NCI-H510A treated with DMSO at 0.1 percent for 48 hours (cell line): ENCODE results near the gene SLC52A1.
"Not testable (repeated sequence)": the region's sequence is repeated elsewhere in the genome, so short reads cannot be mapped to it uniquely, and the experiment has no call there.

ENCODE experiments used
- DNase-seq: peaks from one replicate; lab custom pipeline; 2025; lab: John Stamatoyannopoulos, UW

SLC52A1 gene

DNA sequence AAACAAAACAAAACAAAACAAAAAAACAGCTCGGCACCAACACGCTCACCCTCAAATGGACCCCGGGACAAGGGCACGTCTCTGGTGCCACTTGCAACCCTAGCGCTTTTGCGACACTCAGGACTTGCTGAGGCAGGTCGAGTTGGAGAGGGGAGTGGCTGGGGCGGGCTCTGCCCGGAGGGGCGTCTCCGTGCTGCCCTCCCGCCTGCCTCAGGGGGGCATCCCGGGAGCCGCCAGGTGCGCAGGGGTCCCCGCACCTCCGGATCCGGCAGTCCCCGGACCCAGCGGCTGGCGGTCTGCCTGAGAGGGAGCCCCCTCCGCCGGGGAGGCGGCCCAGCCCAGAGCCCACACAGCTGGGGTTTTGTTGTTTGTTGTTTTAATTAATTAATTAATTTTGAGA is at the start of gene SLC52A1:
Gene SLC52A1 (minus strand): TSS at position 112 of the 400 bp plus-strand sequence. CDS start 820 bp downstream, outside the sequence.
- no peak for DNase-seq

GRCh38 chr17:5080591-5080990 is 45.4 kb upstream of the SLC52A1 start:
- DNase-seq: no peak

DNA sequence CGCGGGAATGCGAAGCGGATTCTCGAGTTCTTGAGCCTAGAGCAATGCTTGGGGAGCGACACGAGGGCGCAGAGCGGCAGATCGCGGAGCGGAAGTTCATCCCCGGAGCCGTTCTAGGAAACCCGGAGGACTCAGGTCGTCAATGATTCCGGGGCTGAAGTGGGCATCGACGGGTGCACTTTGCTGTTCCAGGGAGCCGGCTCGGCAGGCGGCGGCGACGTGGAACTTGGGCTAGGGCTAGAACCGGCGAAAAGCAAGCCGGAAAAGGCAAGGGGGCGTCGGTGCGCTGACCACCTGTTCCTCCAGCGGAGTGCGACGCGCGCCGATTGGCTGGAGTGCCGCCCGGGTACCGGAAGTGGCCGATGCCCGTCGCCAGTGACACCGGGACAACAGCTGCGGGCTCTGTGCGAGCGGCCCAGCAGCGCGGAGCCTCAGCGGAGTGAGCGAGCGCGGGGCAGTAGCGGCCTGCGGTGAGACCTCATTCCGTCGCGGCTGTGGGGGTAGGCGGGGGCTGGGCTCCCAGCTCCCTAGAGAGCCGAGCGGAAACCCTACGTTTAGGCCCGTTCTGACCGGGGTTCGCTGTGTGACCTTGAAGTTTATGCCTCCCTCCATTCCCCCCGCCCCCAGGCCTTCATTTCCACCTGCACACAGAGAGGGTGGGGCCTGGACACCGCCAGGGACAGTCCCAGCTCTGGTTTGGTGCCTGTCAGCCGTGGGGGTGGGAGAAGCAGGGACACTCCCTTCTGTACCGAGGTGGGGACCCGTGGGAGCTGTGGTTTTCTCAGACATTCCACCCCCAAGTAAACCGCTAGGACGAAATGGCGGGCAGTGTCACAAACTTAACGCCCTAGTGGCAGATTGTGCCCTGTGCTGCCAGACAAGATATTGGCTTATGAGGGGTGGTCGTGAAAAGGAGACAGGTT is 43.1 kb upstream of the SLC52A1 start, which contains the start of gene ZFP3:
Gene ZFP3 (plus strand): TSS at position 362 of the 923 bp plus-strand sequence. CDS start 13,038 bp downstream, outside the sequence.
- DNase-seq: peak; percentile 89

- no peak for DNase-seq
Measured at GRCh38 chr17:5077781-5078105, 42.5 kb upstream of the SLC52A1 start.

- not testable (repeated sequence) for DNase-seq
Measured at GRCh38 chr17:5077275-5077674, 42.0 kb upstream of the SLC52A1 start.

DNA sequence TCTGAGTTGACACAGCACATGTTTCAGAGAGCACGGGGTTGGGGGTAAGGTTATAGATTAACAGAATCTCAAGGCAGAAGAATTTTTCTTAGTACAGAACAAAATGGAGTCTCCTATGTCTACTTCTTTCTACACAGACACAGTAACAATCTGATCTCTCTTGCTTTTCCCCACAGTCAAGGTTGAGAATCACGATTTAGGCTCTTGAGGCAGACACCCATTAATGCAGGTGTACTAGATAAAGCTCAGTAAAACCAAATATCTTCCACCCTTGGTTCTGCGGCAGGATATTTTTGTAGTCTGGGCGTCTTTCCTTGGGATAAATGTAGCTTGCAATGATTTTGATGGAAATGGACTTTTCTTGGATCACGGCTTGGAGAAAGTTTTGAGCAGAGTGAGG is 40.2 kb upstream of the SLC52A1 start:
- not testable (repeated sequence) for DNase-seq

- no peak for DNase-seq
Measured at GRCh38 chr17:5069724-5070123, 34.5 kb upstream of the SLC52A1 start.

GRCh38 chr17:5068236-5068635 is 33.0 kb upstream of the SLC52A1 start:
- DNase-seq: no peak

DNA sequence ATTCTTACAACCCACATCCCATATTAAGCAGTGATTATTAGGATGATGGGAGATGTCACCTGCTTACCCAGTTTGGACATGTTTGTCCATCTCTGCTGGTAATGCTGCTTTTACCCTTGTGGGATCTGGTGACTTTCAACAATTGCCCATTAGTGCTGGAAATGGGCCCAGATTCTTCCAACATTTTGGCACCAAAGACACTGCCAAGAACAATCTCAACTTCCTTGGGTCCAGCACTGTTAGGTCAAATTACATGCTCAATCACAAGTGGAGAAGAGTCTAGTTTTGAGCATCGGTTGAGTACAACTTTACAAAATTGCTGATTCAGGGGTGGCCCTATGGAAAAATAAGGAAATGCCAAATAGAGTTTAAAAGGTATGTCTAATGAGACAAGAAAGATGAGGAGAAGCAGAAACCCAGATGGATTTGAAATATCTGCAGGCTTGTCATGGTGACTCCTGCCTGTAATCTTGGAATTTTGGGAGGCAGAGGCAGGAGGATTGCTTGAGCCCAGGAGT is 30.1 kb upstream of the SLC52A1 start:
- DNase-seq: no peak

DNA sequence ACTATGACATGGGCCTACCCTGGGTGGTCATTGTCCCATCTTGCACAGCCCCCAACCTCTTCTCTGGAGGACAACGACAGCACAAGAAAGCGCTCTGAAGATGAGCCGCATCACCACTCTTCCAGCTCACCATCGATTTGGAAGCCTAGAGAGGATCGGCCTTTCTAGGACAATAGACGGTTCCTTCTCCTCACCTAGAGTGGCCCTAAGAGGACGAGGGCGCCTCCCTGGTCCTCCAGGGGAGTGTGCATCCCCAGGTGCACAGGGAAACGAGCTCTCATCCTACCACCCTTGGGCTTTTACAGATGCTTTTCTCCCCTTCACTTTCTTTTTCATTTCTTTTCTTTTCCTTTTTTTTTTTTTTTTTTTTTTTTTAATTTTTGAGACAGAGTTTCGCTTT is 20.3 kb upstream of the SLC52A1 start:
- DNase-seq: no peak

DNA sequence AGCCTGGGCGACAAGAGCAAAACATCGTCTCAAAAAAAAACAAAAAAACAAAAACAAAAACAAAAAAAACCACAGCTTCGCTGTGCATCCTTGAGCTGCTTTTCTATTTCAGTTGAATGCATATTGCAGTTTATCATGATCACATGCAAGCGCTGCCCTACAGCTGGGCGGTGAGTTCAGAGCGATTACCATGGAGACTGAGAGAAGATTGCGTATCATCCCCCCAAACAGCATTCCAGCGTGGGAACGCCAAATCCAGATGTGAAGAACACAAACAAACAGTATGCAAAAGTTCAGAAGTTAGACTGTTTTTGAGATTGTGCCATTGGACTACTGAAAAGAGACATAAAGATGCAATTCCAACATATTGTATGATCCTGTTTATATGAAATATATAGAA is 15.1 kb upstream of the SLC52A1 start:
- no peak for DNase-seq

DNA sequence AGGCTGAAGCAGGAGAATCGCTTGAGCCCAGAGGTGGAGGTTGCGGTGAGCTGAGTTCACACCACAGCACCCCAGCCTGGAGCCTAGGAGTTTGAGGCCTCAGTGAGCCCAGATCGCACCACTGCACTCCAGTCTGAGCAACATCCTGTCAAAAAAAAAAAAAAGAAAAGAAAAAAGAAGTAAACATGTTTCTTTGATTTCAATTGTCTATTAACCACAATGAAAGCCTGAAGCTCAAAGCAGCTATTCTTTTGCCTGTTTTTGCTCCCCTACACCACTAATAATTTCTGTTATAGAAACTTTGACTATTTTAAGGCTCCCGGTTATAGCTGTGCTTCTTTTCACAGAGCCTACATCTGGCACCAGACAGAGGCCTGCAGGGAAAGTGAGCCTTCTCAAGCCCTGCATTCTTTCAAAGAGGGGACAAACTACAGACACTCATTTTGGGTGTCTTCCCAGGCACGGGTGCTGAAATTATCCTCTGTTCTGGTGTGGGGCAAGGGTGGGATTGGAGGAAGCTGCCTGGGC is 14.2 kb upstream of the SLC52A1 start:
- DNase-seq: no peak

DNA sequence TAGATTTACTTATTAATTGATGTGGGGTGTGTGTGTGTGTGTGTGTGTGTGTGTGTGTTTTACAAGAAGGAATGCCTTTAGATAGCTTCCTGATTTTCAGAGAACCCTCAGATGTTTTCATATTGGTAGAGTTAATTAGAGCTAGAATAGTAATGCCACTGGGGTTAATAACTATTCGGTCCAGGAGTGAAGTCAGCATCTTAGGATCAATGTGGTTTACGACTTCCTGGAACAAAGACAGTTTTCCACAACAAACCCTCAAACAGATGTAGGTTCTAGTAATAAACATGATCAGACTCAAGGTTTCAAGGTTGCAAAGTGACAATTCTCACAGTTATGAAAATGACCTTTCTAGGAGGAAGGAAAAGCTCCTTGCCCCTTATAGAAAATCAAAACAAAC is 12.2 kb upstream of the SLC52A1 start:
- no peak for DNase-seq

DNA sequence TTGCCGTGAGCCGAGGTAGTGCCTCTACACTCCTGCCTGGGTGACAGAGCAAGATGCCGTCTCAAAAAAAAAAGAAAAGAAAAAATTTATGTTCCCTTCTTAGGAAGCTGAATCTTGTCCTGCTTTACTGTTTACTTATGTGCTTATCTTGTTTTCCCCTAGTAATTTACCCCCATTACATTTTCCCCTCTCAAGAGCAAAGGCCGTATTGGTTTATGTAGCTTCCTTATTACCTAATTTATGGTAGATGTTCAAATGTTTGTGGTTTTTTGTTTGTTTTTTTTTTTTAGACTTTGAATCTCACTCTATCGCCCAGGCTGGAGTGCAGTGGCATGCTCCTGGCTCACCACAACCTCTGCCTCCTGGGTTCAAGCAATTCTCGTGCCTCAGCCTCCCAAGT is 10.3 kb upstream of the SLC52A1 start:
- DNase-seq: no peak

- no peak for DNase-seq
Measured at GRCh38 chr17:5044630-5045029, 9.4 kb upstream of the SLC52A1 start.

DNA sequence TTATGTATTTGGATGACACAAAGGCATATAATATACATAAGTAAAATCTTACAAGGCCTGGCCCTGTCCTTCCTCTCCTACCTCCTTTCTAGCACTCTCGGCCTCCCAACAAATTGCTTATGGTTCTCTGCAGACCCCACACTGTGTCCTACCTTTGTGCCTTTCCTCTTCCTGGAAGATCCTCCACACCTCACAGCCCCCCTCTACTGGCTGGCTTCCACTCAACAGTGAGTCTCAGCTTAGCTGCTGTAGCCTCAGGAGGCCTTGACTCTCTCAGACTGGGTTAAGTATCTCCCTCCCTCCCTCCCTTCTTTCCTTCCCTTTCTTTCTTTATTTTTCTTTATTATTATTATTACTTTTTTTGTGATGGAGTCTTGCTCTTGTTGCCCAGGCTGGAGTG is 8.3 kb upstream of the SLC52A1 start:
- DNase-seq: no peak

DNA sequence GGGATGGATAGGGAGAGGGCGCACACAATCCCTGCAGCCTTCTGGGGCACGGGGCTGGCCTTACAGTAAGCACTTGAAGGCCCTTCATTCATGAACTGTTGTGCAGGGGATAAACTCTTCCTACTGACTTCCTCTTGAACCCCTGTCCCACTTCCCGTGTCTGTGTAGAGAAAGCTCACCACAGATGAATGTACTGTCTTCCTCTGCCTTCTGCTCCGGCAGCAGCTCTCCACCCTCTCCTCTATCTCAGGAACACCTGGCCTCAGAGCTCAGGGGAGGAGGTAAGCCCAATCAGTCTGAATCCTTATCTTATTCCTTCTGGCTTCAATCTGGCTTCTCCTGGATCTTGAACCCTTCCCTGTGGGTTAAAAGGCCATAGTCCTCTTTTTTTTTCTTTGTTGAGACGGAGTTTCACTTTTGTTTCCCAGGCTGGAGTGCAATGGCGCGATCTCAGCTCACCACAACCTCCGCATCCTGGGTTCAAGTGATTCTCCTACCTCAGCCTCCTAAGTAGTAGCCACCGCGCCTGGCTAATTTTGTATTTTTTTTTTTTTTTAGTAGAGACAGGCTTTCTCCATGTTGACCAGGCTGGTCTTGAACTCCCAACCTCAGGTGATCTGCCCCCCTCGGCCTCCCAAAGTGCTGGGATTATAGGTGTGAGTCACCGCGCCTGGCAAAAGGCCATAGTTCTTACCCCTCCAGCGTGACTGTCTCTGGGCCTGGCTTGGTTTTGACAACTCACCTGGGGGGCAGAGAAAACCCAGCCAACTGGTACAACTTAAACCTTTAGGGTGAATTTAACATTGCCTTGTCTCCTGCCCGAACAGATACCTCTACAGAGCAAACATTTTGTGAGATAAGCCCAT is 7.2 kb upstream of the SLC52A1 start:
- DNase-seq: no peak

GRCh38 chr17:5034651-5035050 is 575 bp downstream of the SLC52A1 start:
- no peak for DNase-seq

DNA sequence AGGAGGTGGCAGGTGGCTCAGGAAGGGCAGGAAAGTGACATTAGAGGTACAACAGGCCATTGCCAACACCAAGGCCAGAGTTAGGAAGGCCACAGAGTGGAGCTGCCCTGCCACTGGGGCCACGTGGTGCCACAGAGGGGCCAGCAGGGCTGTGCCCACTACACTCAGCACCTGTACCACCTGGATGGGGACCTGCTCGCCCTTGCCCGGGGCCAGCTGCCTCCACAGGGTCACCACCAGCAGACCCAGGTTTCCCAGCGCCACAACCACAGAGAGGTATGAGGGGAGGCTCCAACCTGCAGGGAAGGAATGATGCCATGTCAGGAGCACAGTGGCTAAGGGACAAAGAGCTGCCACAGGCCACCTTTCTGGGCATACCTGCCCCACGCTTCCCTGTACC is 1.2 kb downstream of the SLC52A1 start:
- no peak for DNase-seq

DNA sequence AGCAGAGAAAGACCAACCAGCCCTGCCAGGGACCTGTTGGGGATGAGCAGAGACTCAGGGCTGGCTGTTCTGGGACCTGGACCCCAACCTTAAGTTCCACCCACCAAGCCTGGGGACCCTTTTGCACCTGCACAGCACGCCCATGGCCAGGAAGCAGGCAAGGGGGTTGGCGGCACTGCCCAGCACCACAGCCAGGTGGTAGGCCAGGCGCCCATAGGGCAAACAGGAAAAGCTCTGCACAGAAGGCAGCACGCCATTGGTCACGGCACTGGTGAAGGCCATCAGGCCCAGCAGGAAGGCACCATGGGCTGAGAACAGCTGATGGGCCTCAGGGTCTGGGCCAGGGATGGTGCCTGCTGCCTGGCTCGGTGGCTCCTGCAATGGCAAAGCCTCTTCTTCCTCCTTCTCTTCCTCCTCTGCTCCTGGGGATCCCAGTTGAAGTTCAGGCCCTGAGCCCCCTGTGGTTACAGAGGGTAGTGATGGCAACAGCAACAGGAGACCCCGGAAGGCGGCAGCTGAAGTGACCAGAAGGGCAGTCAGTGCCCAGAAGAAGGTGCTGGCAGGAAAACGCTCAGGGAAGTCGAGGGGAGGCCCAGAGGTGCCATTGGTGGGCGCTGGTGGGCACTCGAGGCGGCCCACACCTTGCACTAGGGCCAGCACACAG is 1.7 kb downstream of the SLC52A1 start:
- DNase-seq: no peak

- no peak for DNase-seq
Measured at GRCh38 chr17:5032865-5033264, 2.4 kb downstream of the SLC52A1 start.
